CD4-positive, alpha-beta T cell treated with Interferon gamma for 1 hour (primary cell): ENCODE measurements around the gene CDC73.
"Not testable (repeated sequence)": the region's sequence is repeated elsewhere in the genome, so short reads cannot be mapped to it uniquely, and the experiment has no call there.

Experiments used
- DNase-seq: peaks from one replicate; pipeline ENCODE4 v3.0.0-alpha.2; 2020

CDC73 gene

DNA sequence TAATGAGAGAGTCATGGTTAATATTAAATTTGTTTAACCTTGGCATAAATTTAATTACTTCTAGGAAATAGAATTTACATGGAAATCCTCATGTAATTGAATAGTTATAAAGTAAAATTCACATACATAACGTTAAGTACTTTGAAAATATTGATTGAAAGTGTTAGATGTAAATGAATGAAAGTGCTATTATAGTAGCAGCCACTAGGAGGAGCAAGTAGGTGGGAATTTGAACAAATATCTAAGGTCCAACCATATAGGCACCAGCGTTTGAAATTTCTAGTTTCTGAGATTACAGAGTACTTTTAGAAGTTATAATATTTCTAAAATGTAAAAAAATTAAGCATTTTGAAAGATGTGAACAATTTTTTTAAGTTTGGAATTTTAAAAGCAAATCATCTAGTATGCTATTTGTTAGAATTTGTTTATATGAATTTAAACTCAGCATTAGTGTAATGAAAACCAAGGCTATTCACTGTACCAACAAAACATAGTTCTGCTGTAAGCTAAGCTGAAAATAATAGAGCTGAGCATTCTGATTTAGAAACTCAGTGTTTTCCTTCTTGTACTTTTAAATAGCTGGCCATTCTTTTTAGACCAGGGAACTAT is 61.3 kb downstream of the CDC73 start:
- no peak for DNase-seq

DNA sequence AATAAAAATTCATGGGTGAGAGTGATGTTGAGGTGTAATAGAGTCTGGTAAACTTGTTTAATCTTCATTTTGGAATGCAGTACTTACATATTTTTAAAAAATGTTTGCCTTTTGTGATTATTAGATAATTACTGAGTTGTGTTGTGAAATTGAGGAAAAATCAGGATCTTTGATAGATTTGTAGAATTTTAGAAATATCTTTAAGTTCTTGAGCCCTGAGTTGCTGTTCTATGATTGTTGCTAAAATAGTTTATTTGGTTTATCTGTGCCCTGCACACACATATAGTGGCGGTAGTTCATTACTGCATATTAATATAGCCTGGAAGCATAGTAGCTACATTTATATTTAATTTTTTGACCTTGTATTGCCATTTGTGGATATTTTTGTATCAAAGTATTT is 62.9 kb downstream of the CDC73 start:
- no peak for DNase-seq

DNA sequence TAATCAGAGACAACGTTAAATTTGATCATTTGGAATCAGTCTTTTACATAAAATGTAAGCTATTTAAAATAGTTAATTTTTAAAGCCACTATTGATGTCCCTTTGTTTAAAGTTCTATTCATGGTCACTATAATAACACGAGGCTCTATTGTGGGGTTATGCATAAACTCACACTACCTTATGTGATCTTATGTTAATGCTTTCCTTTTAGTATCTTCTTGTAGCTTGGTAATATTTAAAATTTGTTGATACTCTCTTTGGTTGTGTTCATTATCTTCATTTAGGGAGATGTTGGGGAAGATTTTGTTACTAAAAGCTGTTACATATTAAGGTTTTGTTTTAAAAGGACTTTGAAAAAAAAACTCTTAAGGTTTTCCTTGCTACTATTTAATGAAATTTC is 63.4 kb downstream of the CDC73 start:
- no peak for DNase-seq

DNA sequence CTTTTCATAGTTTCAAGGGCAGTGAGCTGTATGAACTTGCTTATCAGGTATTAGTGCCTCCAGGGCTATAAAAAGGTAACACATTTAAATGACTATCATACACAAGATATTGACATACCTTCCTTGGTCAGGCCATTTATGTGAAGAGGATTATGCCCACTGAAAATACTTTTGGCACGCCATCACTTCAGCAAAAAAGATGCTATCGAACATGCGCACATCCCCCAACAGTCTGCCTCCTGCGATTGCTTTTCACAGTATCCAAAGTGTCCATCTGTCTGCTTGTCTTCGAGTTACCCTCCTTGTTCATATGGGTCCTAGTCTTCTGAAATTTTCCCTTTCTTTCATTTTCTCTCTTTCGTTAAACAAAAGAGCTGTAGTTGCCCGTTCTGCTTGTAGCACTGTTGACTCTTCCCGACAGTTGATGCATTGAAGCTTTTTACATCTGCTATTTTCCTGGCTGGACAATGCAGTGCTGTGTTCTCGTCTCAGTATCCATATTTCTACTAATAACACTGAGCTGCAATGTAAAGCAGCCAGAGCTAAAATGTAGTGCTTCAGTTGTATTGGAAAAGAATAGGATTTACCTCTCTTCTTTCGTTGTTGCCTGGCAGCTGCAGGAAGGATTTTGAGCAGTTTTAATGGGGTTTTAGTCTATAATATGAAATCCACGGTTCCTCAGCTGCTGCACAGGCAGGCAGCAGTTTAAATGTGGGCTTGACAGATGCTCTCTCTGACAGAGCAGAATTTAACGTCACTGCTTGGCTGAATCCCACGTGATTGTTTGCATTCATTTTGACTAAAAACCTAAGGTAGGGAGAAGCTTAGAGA is 64.3 kb downstream of the CDC73 start, which contains the start of gene B3GALT2:
B3GALT2 (minus strand) TSS at position 713 of the 831 bp plus-strand sequence. CDS start 5,051 bp downstream, outside the sequence.
- peak; percentile 1 for DNase-seq

DNA sequence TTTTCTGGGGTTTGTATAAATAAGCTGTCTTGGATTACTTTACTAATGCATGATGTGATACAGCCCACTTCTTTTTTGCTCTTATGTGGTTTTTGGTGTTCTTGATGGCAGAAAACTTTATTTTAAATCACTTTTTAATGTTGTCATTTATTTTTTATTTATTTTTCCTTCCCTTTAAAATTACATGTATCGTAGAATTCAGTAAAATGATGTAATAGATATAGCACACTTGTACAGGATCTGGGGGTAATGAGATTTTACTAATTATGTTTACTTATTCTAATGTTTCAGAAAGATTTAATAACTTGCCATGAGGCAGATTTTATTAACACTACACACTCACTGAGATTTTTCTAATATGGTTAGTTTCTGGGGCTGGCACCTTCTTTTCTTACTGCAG is 65.3 kb downstream of the CDC73 start:
- no peak for DNase-seq

DNA sequence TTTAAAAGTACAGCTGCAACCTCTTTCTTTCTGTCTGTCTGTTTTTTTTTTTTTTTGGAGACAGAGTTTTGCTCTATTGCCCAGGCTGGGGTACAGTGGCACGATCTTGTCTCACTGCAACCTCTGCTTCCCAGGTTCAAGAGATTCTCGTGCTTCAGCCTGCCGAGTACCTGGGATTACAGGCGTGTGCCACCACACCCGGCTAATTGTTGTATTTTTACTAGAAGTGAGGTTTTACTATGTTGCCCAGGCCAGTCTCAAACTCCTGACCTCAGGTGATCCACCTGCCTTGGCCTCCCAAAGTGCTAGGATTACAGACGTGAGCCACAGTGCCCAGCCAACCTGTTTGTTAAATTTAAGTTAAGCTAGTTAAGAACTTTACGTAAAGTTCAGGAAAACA is 67.1 kb downstream of the CDC73 start:
- DNase-seq: not testable (repeated sequence)

DNA sequence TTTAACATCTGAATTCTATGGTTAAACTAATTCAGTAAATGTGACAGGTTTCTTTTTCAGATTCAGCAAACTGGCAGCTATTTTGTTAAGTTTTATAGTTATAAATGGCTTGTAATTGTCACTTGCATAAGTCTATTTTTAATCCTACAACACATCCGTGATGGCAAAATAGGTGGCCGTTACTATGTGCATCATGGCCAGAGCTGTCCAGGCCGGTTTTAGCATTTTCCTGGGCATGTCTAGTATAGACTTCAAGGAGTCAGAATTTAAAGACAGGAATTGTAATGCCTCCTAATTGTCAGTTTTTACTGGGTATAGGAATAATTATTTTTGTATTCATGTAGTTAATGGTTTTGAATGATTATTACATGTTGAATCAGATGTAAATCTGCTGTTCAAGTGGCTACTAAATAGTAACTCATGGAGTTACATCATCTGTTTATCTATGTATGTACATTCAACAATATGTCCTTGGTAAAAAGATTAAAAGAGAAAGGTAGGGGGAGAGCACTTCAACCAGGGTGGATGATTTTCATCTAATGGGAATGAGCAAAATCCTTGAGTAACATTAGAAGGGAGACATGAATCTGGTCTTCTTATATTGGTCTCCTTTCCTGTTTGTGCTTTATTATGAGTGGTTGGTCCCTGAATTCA is 67.7 kb downstream of the CDC73 start:
- DNase-seq: no peak

DNA sequence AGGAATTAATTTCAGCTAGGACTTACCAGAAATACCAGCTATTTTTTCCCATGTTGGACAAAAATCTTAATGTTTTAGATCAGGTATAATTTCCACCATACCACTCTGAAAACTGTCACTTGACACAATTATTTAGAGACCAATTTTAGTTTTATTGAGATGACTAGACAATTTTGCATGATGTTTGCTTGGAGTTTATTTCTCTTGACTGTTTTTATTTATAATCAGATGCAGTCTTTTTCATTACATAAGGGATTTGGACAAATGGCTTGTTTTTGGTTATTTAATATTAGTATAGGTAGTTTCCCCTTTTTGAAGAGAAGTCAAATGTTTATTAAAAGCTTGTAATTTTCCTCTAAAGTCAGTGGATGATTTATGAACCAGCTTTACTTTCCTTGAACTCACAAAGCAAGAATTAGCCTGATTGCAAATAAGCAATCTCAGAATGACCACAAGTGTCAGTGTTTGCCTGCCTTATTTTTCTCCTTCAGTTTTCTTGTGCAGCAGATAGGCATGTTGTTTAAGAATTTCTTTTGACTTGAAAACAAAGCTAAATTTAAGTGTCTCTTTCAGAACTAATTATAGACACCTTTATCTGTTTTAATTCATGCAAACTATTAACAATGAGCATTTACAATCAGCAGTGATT is 68.4 kb downstream of the CDC73 start:
- no peak for DNase-seq

DNA sequence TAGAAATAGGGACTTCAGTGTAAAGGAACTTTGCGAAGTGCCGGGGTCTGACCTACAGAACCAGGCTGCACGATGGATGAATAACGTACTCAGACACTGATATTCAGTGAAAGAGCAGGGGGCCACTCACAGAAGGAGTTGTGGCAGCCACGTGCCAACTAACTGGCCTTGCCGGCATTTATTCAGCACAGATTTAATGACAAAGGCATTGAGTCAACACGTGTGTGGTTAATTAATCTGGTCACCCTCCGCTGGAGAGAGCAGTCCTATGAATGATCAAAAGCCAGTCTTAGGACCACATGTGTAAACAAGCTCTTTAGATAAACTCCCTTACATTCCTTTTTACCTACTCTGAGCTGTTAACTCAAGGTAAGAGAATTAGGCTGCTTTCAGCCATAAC is 70.8 kb downstream of the CDC73 start:
- no peak for DNase-seq

DNA sequence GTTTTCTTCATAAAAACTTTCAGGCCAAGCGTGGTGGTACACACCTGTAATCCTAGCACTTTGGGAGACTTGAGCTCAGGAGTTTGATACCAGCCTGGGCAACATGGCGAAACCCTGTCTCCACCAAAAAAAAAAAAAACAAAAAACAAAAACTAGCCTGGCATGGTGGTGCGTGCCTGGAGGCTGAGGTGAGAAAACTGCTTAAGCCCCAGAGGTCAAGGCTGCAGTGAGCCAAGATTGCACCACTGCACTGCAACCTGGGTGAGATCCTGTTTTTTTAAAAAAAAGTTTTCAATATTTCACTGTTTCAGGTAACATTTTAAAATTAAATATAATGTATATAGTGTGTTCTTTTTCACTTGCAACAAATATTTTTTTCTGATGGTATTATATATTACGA is 78.1 kb downstream of the CDC73 start:
- no peak for DNase-seq

DNA sequence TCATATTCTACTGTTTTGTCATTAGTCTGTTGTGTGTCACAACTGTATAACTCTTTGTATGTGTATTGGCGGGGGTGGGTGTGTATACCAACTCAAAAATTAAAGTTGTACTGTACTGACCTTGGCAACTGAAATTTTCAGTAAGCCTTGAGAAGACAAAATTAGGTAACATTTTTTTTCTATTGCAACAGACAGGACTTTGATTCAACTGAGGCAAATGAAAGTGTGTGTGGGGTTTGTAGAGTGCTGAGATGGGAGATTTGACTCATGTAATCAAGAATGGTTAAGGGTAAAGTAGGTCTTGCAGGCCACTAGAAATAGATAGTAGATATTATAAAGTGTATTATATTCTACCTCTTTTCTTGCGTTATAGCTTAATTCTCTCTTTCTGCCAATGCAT is 79.2 kb downstream of the CDC73 start:
- DNase-seq: no peak

DNA sequence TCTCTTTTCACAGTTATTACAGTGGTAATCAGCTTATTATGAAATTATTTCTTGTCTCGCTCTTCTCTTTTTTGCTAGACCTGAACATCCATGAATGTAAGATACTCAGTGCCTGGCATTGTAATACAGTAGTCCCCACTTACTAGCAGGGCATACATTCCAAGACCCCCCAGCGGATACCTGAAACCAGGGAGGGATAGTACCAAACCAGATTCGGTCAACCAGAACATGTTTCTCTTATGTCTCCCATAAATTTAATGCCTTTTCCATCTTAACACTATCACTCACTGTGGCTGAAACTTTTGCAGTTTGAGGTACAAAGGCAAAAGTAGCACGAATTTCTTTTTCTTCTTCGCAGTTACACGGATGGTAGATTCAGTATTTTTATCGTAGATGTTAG is 89.2 kb downstream of the CDC73 start:
- DNase-seq: no peak

DNA sequence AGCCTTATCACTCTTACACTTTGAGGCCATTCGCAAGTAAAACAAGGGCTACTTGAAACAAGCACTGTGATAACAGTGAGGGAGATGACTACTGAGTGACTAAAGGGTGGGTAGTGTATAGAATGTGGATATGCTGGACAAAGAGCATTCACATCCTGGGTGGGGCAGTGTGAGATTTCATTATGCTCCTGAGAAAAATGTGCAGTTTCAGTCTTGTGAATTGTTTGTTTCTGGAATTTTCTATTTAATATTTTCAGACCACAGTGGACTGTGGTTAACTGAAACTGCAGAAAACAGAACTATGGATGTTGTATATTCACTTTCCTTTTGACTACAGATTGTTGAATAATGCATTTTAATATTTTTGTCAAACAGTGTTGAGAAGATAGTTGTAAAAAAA is 89.7 kb downstream of the CDC73 start:
- DNase-seq: no peak

DNA sequence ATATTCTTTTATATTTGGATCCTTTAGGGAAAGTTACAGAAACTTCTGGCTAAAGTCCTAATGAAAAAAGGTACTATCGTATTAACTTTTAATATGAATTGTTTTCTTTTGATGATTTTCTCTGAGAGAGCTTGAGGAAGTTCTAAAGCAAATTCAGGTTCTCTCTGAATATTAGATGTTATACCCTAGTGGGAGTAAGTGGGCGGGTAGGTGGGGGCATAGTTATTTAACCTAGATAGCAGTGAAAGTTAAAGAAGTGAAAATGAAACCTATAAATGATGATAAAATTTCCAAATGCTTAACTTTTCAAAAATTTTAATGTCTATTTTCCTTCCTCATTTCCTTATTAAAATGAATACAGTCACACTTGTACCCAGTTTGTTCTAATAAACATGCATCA is 90.8 kb downstream of the CDC73 start:
- DNase-seq: no peak

DNA sequence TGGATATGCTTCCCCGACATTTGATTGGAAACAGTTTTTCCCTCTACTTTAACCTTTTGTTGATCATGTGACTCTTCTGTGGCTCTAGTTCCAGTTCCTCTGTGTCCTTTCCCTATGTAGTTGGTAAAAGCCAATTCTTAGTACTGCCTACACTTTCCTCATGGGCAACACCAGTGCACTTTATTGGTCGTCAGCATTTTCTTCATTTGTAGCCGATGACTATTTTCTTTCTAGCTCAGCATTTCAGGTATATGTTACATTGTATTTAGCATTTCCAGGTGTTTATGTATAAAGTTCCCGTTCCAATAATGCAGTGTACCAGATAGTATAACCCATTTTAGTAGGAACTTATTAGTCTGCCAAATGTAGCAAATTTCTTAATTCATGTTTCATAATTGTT is 92.2 kb downstream of the CDC73 start:
- DNase-seq: no peak

DNA sequence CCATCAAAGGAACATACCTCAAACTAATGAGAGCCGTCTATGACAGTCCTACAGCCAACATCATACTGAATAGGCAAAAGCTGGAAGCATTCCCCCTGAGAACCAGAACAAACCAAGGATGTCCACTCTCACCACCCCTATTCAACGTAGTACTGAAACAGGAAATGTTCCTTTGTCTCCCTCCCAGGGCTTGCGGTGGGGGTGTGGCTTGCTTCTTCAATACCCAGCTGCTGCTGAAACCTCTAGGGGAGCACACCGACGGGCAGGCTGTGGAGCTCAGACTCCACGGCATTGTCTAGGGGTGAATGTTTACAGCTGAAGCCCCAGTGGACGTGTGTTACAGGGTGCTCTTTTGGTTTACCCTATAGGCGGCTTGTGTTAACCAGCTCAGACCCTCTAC is 95.1 kb downstream of the CDC73 start:
- DNase-seq: no peak

DNA sequence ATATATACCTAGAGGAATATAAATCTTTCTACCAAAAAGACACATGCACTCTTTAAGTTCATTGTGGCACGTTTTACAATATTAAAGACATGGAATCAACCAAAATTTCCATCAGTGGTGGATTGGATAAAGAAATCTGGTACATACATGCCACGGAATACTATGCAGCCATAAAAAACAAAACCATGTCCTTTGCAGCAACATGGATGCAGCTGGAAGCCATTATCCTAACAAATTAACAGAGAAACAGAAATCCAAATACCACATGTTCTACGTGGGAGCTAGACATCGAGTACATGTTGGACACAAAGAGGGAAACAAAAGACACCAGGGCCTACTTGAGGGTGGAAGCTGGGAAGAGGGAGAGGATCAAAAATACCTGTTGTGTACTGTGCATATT is 97.6 kb downstream of the CDC73 start:
- no peak for DNase-seq

DNA sequence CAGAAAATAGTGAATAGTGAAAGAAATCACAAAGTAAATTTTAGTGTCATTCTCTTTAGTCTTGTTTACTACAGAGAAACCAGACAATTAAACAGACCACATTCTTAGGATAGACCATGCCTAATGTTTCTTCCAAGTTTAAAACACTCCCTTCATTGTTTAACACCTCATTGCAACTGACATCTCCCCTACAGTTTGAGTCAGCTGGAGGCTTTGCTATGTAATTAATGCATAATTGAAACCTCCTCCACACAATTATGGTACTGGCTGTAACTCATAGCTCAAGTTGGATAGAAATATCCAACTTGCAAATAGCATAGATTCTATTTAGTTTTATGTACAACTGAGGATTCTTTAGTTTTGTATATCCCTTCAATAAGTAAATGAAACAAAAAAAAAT is 99.8 kb downstream of the CDC73 start:
- no peak for DNase-seq

DNA sequence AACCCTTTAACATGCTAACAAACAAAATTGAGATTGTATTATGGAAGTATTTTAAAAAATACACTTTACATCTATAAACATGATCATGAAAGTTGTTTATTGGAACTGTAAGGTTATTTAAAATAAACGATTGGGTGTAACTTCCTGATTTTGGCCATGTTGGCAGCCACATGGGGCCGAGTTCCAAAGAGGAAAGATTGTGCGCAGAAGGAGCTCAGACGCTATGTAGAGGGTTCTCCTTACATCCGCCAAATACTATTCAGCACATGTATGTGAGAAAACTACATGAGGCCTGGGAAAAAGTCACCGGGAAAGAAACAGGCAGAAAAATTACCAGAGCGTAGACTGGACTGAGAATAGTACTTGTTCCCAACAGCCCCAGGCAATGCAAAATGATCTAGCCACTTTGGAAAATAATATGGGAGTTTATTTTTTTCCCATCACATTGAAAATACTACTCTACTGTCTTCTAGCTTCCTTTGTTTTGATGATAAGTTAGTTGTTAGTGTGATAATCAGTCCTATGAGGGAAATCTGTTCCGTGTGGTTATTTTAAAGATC is 100.3 kb downstream of the CDC73 start:
- DNase-seq: no peak

DNA sequence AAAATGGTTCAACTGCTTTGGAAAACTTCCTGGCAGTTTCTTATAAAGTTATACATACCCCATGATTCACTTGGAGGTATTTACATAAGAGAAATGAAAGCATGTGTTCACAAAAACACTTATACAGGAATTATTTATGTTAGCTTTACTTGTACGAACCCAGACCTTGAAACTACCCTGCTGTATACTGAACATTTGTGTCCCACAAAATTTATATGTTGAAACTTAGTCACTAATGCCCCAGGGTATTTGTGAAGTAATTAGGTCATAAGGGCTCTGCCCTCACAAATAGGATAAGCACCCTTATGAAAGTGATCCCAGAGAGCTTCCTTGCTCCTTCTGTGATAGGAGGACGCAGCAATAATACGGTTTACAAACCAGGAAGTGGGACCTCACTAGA is 107.3 kb downstream of the CDC73 start:
- no peak for DNase-seq

DNA sequence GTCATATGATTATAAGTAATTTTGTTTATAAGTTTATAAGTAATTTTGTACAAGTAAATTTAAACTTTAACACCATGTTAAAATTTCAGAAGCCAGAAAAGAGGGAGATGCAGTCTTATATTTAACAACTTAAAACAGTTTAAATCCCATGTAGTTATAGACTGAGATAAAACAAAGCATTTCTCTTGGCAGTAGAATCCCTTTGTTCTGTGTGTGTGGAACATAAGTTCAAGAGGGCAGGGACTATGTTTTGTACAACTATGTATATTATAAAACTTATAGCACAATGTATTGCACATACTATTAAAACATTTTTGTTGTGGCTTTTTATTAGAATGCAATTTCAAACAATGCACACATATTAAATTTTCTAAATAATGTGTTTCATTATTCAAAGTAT is 109.3 kb downstream of the CDC73 start:
- not testable (repeated sequence) for DNase-seq

DNA sequence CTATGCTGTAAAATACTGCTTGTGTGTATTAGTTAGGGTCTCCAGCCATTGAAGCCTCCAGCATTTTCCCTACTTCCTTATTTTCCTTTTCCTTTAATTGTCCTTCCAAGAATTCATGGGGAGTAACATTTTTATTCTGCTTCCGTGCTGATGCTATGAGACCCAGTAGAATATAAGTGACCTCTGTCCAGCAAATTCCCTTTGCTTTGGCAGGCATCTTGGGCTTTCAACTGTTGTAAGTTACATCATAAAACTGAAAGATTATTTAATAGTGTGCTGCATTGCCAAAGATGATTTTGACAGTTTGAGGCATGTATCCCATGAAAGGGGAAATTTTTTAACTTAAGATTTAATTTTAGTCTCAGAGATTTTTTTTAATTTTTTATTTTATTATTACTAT is 112.7 kb downstream of the CDC73 start:
- DNase-seq: no peak

DNA sequence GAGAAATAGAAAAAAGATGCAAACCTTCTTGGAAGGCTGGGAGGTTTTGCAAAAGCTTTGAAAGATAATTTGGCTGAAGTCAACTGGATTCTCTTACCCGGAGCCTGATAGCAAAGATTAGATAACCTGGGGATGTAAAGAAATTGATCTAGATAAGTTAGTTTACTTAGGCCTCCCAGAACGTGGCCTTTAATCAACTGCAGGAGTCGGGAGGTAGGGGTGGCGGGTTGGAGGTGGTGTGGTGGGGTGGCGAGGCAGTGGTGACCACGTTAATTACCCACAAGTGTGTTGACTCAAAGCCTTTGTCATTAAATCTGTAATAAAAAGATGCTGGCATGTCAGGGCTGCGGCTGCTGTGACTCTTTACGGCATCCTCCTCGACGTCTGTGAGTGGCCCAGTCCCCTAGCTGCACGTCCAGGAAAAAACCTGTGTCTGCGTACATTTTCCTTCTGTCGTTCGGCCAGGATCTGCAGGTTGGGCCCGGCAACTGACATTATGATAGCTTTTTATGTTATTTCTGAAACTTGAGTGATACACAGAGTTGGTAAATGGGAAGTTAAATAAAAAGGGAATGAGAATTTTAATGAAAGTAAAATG is 115.6 kb downstream of the CDC73 start:
- DNase-seq: no peak
